ENCODE measurements around the gene RALGAPA2. TPM values are rescaled to one million over a fixed set of nuclear protein-coding genes. Genes with fewer than 3 reads are reported as not detected.

The RALGAPA2 gene
- total RNA-seq, 1 donor, result 6.2 TPM

GRCh38 chr20:20480689-20481088 is 231.8 kb downstream of the RALGAPA2 start:
- Histone ChIP-seq H3K79me2 (ENCODE audit: insufficient read depth, low read length) (no peaks in the 10 kb centered on the region), H3K27me3 (ENCODE audit: insufficient read depth, low read length) (no peaks in the 10 kb centered on the region), H3K4me2 (ENCODE audit: insufficient read depth, low read length) (no peak overlapping the region), H4K20me1 (ENCODE audit: insufficient read depth, low read length) (no peaks in the 10 kb centered on the region), H3K9me3 (ENCODE audit: low read depth, low read length) (no peaks in the 10 kb centered on the region), H2AFZ (ENCODE audit: low read length) (no peak overlapping the region), H3K4me1 (ENCODE audit: insufficient read depth, low read length) (peaks cover 4% of the 10 kb centered on the region), H3K4me3 (ENCODE audit: insufficient read depth, low read length) (no peak overlapping the region), H3K36me3 (ENCODE audit: insufficient read depth, low read length) (no peaks in the 10 kb centered on the region), H3K27ac (ENCODE audit: low read depth, low read length) (no peak overlapping the region)
- no peak for TF ChIP-seq CTCF (IDR thresholded peaks at IDR 0.05; ENCODE audit: extremely low read depth, low read depth, low read length)
- DNase-seq (ENCODE audit: insufficient read length, low spot score, missing footprints), result no peak

GRCh38 chr20:20480126-20480525 is 232.3 kb downstream of the RALGAPA2 start:
- H2AFZ ChIP-seq (ENCODE audit: low read length), result no peak overlapping the region

GRCh38 chr20:20477444-20478041 is 234.9 kb downstream of the RALGAPA2 start:
- no peak overlapping the region for H3K27ac ChIP-seq (ENCODE audit: low read depth, low read length)
- H4K20me1 ChIP-seq (ENCODE audit: insufficient read depth, low read length), result no peaks in the 10 kb centered on the region
- no peak overlapping the region for H3K4me3 ChIP-seq (ENCODE audit: insufficient read depth, low read length)
- H3K9me3 ChIP-seq (ENCODE audit: low read depth, low read length), result no peaks in the 10 kb centered on the region
- no peak for DNase-seq (ENCODE audit: insufficient read length, low spot score, missing footprints)
- H3K27me3 ChIP-seq (ENCODE audit: insufficient read depth, low read length), result no peaks in the 10 kb centered on the region
- no peak for TF ChIP-seq CTCF (IDR thresholded peaks at IDR 0.05; ENCODE audit: extremely low read depth, low read depth, low read length)
- H2AFZ ChIP-seq (ENCODE audit: low read length), result no peak overlapping the region
- no peaks in the 10 kb centered on the region for H3K79me2 ChIP-seq (ENCODE audit: insufficient read depth, low read length)
- no peaks in the 10 kb centered on the region for H3K36me3 ChIP-seq (ENCODE audit: insufficient read depth, low read length)
- peaks cover 4% of the 10 kb centered on the region for H3K4me1 ChIP-seq (ENCODE audit: insufficient read depth, low read length)
- no peak overlapping the region for H3K4me2 ChIP-seq (ENCODE audit: insufficient read depth, low read length)

More at GRCh38 chr20:20480126-20480525, 232.3 kb downstream of the RALGAPA2 start:
- no peak overlapping the region for H3K4me3 ChIP-seq (ENCODE audit: insufficient read depth, low read length)
- TF ChIP-seq CTCF (IDR thresholded peaks at IDR 0.05; ENCODE audit: extremely low read depth, low read depth, low read length), result no peak
- H3K9me3 ChIP-seq (ENCODE audit: low read depth, low read length), result no peaks in the 10 kb centered on the region
- peaks cover 4% of the 10 kb centered on the region for H3K4me1 ChIP-seq (ENCODE audit: insufficient read depth, low read length)
- no peak for DNase-seq (ENCODE audit: insufficient read length, low spot score, missing footprints)
- no peaks in the 10 kb centered on the region for H3K36me3 ChIP-seq (ENCODE audit: insufficient read depth, low read length)
- H3K27me3 ChIP-seq (ENCODE audit: insufficient read depth, low read length), result no peaks in the 10 kb centered on the region
- no peaks in the 10 kb centered on the region for H4K20me1 ChIP-seq (ENCODE audit: insufficient read depth, low read length)
- H3K4me2 ChIP-seq (ENCODE audit: insufficient read depth, low read length), result no peak overlapping the region
- H3K27ac ChIP-seq (ENCODE audit: low read depth, low read length), result no peak overlapping the region
- H3K79me2 ChIP-seq (ENCODE audit: insufficient read depth, low read length), result no peaks in the 10 kb centered on the region

- H3K4me2 ChIP-seq (ENCODE audit: insufficient read depth, low read length), result no peak overlapping the region
- peaks cover 4% of the 10 kb centered on the region for H3K4me1 ChIP-seq (ENCODE audit: insufficient read depth, low read length)
- H3K36me3 ChIP-seq (ENCODE audit: insufficient read depth, low read length), result no peaks in the 10 kb centered on the region
- H2AFZ ChIP-seq (ENCODE audit: low read length), result no peak overlapping the region
- H3K4me3 ChIP-seq (ENCODE audit: insufficient read depth, low read length), result no peak overlapping the region
- no peaks in the 10 kb centered on the region for H3K79me2 ChIP-seq (ENCODE audit: insufficient read depth, low read length)
- H3K27me3 ChIP-seq (ENCODE audit: insufficient read depth, low read length), result no peaks in the 10 kb centered on the region
- H3K27ac ChIP-seq (ENCODE audit: low read depth, low read length), result no peak overlapping the region
- H3K9me3 ChIP-seq (ENCODE audit: low read depth, low read length), result no peaks in the 10 kb centered on the region
- DNase-seq (ENCODE audit: insufficient read length, low spot score, missing footprints), result no peak
- H4K20me1 ChIP-seq (ENCODE audit: insufficient read depth, low read length), result no peaks in the 10 kb centered on the region
- no peak for TF ChIP-seq CTCF (IDR thresholded peaks at IDR 0.05; ENCODE audit: extremely low read depth, low read depth, low read length)
Observed at GRCh38 chr20:20476504-20476903, 235.9 kb downstream of the RALGAPA2 start.

All from osteoblast (primary cell).